Upper lobe of left lung (tissue), 4 donors: ENCODE results near the gene LTBP2.

Source experiments
- EP300 ChIP-seq, 4 donors: sonication (generic); formaldehyde crosslinking; IDR thresholded peaks; one replicate each; pipeline ENCODE4 v1.5.1; 2017; ENCODE audit warnings: antibody characterized with exemption in 4 of 4, control low read depth in 2 of 4
- POLR2A ChIP-seq, 4 donors: fragments of 450-650 bp; IDR thresholded peaks; one replicate each; pipeline ENCODE4 v1.5.1; 2016 to 2017; ENCODE audit warnings: antibody characterized with exemption in 4 of 4, mild to moderate bottlenecking in 2 of 4
- POLR2AphosphoS5 ChIP-seq, 2 donors: sonication (generic); formaldehyde crosslinking; IDR thresholded peaks; one replicate each; pipeline ENCODE4 v1.5.1; 2017; ENCODE audit warnings: antibody characterized with exemption in 2 of 2
- TF ChIP-seq, protein P1 (sequence below), 6 experiments: fragments of 450-650 bp in 4 of 6; fragments of 200-600 bp in 2 of 6; sonication (generic) in 2 of 6; IDR thresholded peaks; one replicate each; pipeline ENCODE4 v1.5.1; 2016 to 2019; ENCODE audit warnings: antibody characterized with exemption in 6 of 6

DNA sequence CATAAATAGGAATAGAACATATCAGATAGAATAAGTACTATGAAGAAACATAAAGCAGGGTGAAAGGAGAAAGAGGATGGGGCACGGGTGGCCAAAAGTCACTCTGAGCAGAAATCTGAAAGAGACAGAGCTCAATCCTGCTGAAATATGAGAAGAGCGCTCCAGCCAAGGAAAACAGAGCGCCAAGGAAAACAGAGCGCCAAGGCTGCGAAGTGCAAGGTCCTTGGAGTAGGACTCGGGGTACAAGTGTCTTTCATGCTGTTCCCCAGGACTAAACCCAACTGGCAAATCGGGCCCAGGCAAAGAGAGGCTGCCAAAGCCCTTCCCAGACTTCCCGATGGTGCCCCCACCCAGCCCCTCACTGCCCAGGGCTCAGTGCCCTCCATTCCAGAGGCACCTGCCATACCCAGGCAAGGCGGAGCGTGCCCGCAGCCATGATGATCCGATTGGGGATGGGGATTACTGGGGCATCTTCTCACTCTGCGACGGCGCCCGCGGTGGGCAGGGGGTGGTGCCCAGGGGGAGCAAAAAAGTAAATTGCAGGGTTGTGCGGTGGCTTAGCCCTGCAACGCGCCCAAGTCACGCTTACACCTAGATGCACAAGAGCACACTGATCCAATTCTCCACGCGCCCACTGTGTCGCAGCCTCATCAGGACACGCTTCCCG is 1.7 kb downstream of the LTBP2 start:
- TF ChIP-seq, protein P1, sequence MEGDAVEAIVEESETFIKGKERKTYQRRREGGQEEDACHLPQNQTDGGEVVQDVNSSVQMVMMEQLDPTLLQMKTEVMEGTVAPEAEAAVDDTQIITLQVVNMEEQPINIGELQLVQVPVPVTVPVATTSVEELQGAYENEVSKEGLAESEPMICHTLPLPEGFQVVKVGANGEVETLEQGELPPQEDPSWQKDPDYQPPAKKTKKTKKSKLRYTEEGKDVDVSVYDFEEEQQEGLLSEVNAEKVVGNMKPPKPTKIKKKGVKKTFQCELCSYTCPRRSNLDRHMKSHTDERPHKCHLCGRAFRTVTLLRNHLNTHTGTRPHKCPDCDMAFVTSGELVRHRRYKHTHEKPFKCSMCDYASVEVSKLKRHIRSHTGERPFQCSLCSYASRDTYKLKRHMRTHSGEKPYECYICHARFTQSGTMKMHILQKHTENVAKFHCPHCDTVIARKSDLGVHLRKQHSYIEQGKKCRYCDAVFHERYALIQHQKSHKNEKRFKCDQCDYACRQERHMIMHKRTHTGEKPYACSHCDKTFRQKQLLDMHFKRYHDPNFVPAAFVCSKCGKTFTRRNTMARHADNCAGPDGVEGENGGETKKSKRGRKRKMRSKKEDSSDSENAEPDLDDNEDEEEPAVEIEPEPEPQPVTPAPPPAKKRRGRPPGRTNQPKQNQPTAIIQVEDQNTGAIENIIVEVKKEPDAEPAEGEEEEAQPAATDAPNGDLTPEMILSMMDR (IDR thresholded peaks at IDR 0.05): no peak
- TF ChIP-seq POLR2A (IDR thresholded peaks at IDR 0.05): no peak
- TF ChIP-seq POLR2AphosphoS5 (IDR thresholded peaks at IDR 0.05): no peak
- TF ChIP-seq EP300 (IDR thresholded peaks at IDR 0.05): no peak
